ENCODE data around the gene CACUL1. TPM values are rescaled to one million over a fixed set of nuclear protein-coding genes. Genes with fewer than 3 reads are reported as not detected.

Gene CACUL1
- total RNA-seq, 4 donors from 2014 or later, result 13.1 to 29.1 (median 23.2) TPM

- intact Hi-C loops (cut with DNase I; ENCODE audit: low total_unique reads), result no loop called here
- WGBS, 2 donors (ENCODE audit: low coverage in 1 of 2), result 83% methylated on average over 7 of the region's 7 CpGs; no CpG with 5 or more reads in 1 of the 2 donors
- Histone ChIP-seq H3K9me3 (no peaks in the 10 kb centered on the region), H3K4me3 (no peak overlapping the region), H3K27ac (no peak overlapping the region), H3K4me1 (no peaks in the 10 kb centered on the region), H3K27me3 (no peaks in the 10 kb centered on the region), H3K36me3 (no peaks in the 10 kb centered on the region)
- in situ Hi-C loops (cut with MboI; ENCODE audit: low pct_ligation_motif_present in 1 of 4, low pct_unique_long_range_greater_than_20kb in 1 of 4, low sequenced_read_pairs in 3 of 4), result loop anchor here in 1 of 4 donors (25.0 kb wide), 1 partner anchor 109 kb away; no protein-coding TSS in a partner anchor
- DNase-seq, result no peak
- no peak for TF ChIP-seq POLR2A (IDR thresholded peaks at IDR 0.05)
These were observed 24.0 kb upstream of the CACUL1 start for GRCh38 chr10:118778727-118779126.

GRCh38 chr10:118776960-118777359 is 22.2 kb upstream of the CACUL1 start:
- WGBS, 2 donors (ENCODE audit: low coverage in 1 of 2), result 54 to 58% methylated on average over 2 to 5 of the region's 5 CpGs

GRCh38 chr10:118776033-118776432 is 21.3 kb upstream of the CACUL1 start:
- H3K27me3 ChIP-seq, result no peaks in the 10 kb centered on the region
- H3K36me3 ChIP-seq, result no peaks in the 10 kb centered on the region
- no peak for DNase-seq
- H3K4me3 ChIP-seq, result no peak overlapping the region
- H3K4me1 ChIP-seq, result no peaks in the 10 kb centered on the region
- WGBS, 2 donors (ENCODE audit: low coverage in 1 of 2), result 72 to 88% methylated on average over 2 to 3 of the region's 3 CpGs
- in situ Hi-C loops (cut with MboI; ENCODE audit: low pct_ligation_motif_present in 1 of 4, low pct_unique_long_range_greater_than_20kb in 1 of 4, low sequenced_read_pairs in 3 of 4) (loop anchor here in 1 of 4 donors (25.0 kb wide), 1 partner anchor 111 kb away; no protein-coding TSS in a partner anchor), intact Hi-C loops (cut with DNase I; ENCODE audit: low total_unique reads) (no loop called here)
- no peaks in the 10 kb centered on the region for H3K9me3 ChIP-seq
- TF ChIP-seq CTCF (IDR thresholded peaks at IDR 0.05), result no peak
- TF ChIP-seq POLR2AphosphoS5 (IDR thresholded peaks at IDR 0.05), result no peak
- no peak for TF ChIP-seq EP300 (IDR thresholded peaks at IDR 0.05; ENCODE audit: low read depth)
- TF ChIP-seq POLR2A (IDR thresholded peaks at IDR 0.05), result no peak
- no peak overlapping the region for H3K27ac ChIP-seq

More at GRCh38 chr10:118776960-118777359, 22.2 kb upstream of the CACUL1 start:
- no peak overlapping the region for H3K4me3 ChIP-seq
- H3K27ac ChIP-seq, result no peak overlapping the region
- no peak for TF ChIP-seq EP300 (IDR thresholded peaks at IDR 0.05; ENCODE audit: low read depth)
- no peak for TF ChIP-seq POLR2A (IDR thresholded peaks at IDR 0.05)
- no peak for TF ChIP-seq CTCF (IDR thresholded peaks at IDR 0.05)
- TF ChIP-seq POLR2AphosphoS5 (IDR thresholded peaks at IDR 0.05), result no peak
- H3K4me1 ChIP-seq, result no peaks in the 10 kb centered on the region
- DNase-seq, result no peak
- intact Hi-C loops (cut with DNase I; ENCODE audit: low total_unique reads) (no loop called here), in situ Hi-C loops (cut with MboI; ENCODE audit: low pct_ligation_motif_present in 1 of 4, low pct_unique_long_range_greater_than_20kb in 1 of 4, low sequenced_read_pairs in 3 of 4) (loop anchor here in 1 of 4 donors (25.0 kb wide), 1 partner anchor 110 kb away; no protein-coding TSS in a partner anchor)
- H3K9me3 ChIP-seq, result no peaks in the 10 kb centered on the region
- H3K27me3 ChIP-seq, result no peaks in the 10 kb centered on the region
- H3K36me3 ChIP-seq, result no peaks in the 10 kb centered on the region

- TF ChIP-seq POLR2A (IDR thresholded peaks at IDR 0.05) (no peak), POLR2AphosphoS5 (IDR thresholded peaks at IDR 0.05) (no peak), CTCF (IDR thresholded peaks at IDR 0.05) (no peak), EP300 (IDR thresholded peaks at IDR 0.05; ENCODE audit: low read depth) (no peak)
- in situ Hi-C loops (cut with MboI; ENCODE audit: low pct_ligation_motif_present in 1 of 4, low pct_unique_long_range_greater_than_20kb in 1 of 4, low sequenced_read_pairs in 3 of 4), result loop anchor here in 1 of 4 donors (25.0 kb wide), 1 partner anchor 112 kb away; no protein-coding TSS in a partner anchor
- H3K27ac ChIP-seq, result no peak overlapping the region
- no peak for DNase-seq
- WGBS, 2 donors (ENCODE audit: low coverage in 1 of 2), result 75 to 84% methylated on average over 6 to 7 of the region's 7 CpGs
- no peaks in the 10 kb centered on the region for H3K36me3 ChIP-seq
- no peaks in the 10 kb centered on the region for H3K27me3 ChIP-seq
- no peak overlapping the region for H3K4me3 ChIP-seq
- no peaks in the 10 kb centered on the region for H3K9me3 ChIP-seq
- intact Hi-C loops (cut with DNase I; ENCODE audit: low total_unique reads), result no loop called here
- no peaks in the 10 kb centered on the region for H3K4me1 ChIP-seq
These were observed 20.7 kb upstream of the CACUL1 start for GRCh38 chr10:118775478-118775877.

- 88 to 91% methylated on average over 4 of the region's 4 CpGs for WGBS, 2 donors (ENCODE audit: low coverage in 1 of 2)
- no peak overlapping the region for H3K4me3 ChIP-seq
- H3K27me3 ChIP-seq, result no peaks in the 10 kb centered on the region
- no peaks in the 10 kb centered on the region for H3K9me3 ChIP-seq
- no peaks in the 10 kb centered on the region for H3K36me3 ChIP-seq
- no peak overlapping the region for H3K27ac ChIP-seq
- TF ChIP-seq CTCF (IDR thresholded peaks at IDR 0.05) (no peak), EP300 (IDR thresholded peaks at IDR 0.05; ENCODE audit: low read depth) (no peak), POLR2A (IDR thresholded peaks at IDR 0.05) (no peak), POLR2AphosphoS5 (IDR thresholded peaks at IDR 0.05) (no peak)
- no peaks in the 10 kb centered on the region for H3K4me1 ChIP-seq
- intact Hi-C loops (cut with DNase I; ENCODE audit: low total_unique reads), result no loop called here
- DNase-seq, result no peak
- in situ Hi-C loops (cut with MboI; ENCODE audit: low pct_ligation_motif_present in 1 of 4, low pct_unique_long_range_greater_than_20kb in 1 of 4, low sequenced_read_pairs in 3 of 4), result no loop called here
These were observed 18.3 kb upstream of the CACUL1 start for GRCh38 chr10:118773041-118773440.

Data from transverse colon (tissue), 4 donors.